GM12874 (cell line): ENCODE data around the gene HARS1.

Experiments
- TF ChIP-seq, protein P1 (sequence below): IDR thresholded peaks from 2 replicates; pipeline ENCODE4 v1.5.1; 2011; ENCODE audit warnings: low read depth, mild to moderate bottlenecking, control low read depth, low read length, moderate library complexity; ENCODE audit not compliant: insufficient read depth

The HARS1 gene

GRCh38 chr5:140671472-140672125 lies 19.6 kb downstream of the HARS1 start:
- TF ChIP-seq, protein P1, sequence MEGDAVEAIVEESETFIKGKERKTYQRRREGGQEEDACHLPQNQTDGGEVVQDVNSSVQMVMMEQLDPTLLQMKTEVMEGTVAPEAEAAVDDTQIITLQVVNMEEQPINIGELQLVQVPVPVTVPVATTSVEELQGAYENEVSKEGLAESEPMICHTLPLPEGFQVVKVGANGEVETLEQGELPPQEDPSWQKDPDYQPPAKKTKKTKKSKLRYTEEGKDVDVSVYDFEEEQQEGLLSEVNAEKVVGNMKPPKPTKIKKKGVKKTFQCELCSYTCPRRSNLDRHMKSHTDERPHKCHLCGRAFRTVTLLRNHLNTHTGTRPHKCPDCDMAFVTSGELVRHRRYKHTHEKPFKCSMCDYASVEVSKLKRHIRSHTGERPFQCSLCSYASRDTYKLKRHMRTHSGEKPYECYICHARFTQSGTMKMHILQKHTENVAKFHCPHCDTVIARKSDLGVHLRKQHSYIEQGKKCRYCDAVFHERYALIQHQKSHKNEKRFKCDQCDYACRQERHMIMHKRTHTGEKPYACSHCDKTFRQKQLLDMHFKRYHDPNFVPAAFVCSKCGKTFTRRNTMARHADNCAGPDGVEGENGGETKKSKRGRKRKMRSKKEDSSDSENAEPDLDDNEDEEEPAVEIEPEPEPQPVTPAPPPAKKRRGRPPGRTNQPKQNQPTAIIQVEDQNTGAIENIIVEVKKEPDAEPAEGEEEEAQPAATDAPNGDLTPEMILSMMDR: no peak

GRCh38 chr5:140664359-140665119 lies 26.6 kb downstream of the HARS1 start, which contains the start of gene WDR55:
Gene WDR55, plus strand, starts transcription at chr5:140664904. Its CDS starts 9 bp downstream, at chr5:140664913.
- TF ChIP-seq, protein P1: no peak

GRCh38 chr5:140664030-140664358 lies 27.2 kb downstream of the HARS1 start:
- TF ChIP-seq, protein P1: no peak

DNA sequence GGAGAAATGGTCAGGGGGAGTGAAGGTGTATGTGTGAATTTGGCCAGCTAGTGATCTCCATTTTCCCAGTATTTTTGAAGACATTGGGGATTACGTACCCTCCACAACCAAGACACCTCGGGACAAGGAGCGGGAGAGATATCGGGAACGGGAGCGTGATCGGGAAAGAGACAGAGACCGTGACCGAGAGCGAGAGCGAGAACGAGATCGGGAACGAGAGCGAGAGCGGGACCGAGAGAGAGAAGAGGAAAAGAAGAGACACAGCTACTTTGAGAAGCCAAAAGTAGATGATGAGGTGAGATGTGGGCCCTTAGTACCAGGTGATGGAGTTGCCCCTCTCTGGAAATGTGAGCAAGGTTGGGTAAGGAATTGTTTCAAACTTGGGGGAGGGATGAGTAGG lies 32.3 kb downstream of the HARS1 start:
- TF ChIP-seq, protein P1: no peak

- TF ChIP-seq, protein P1: no peak
Observed at GRCh38 chr5:140647042-140647419, 44.1 kb downstream of the HARS1 start.

DNA sequence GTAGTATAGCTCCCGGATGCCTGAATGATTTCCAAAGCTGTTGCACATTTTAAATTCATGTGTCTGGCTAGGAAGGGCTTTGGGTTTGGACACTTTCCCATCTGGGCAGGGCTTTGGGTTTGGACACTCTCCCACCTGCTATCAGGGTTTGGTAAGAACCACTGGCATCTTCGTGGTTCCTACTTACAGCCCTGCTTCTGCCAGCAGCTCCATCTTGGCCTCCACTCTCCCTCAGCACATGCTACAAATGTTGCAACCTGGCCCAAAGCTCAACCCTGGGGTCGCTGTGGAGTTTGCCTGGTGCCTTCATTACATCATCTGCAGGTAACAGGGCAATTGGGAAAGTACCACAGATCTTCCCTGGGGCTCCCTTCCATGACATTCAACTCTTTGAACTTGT lies 48.5 kb downstream of the HARS1 start:
- TF ChIP-seq, protein P1: no peak

DNA sequence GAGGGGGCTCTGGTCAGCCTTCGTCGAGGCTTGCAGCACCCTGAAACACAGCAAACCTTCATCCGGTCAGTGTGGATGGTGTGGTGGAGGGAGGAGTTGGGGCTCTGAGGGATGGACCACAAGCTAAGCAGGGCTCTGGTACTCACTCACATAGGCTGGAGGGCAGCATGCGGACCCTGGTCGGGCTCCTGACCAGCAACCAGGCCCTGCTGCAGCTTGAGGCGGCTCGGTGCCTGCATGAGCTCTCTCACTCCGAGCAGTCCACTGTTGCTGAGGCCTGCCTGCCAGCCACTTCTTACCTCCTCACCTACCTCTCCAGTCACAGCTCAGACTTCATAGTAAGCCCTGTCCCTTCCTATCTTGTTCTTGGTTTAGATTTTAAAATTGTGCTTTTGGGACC lies 49.5 kb downstream of the HARS1 start:
- TF ChIP-seq, protein P1: no peak
